Left colon (tissue), 2 donors: Measurements from ENCODE around the gene KCNG2. TPM values are rescaled to one million over a fixed set of nuclear protein-coding genes. Genes with fewer than 3 reads are reported as not detected.
"Not testable (repeated sequence)": the region's sequence is repeated elsewhere in the genome, so short reads cannot be mapped to it uniquely, and the experiment has no call there.

Source experiments
- ATAC-seq: fragments of 200-7000 bp; cut with Tn5 transposase; one replicate; pipeline ENCODE4 v1.9.1; 2020; ENCODE audit warnings: mild to moderate bottlenecking, moderate library complexity
- DNase-seq, 2 donors: peaks; one replicate each; pipeline ENCODE4 v3.0.0-alpha.2; 2020
- intact Hi-C, 2 donors: fragments of 100-400 bp; cut with DNase I in 1 of 2; cut with micrococcal nuclease in 1 of 2; formaldehyde crosslinking; loops; one replicate each; pipeline versions ENCODE4 v1.11.2 to v1.14.0; 2022; cut with DNase I, micrococcal nuclease
- total RNA-seq, 2 donors: library from RNA; stranded (reverse); fragmentation: NEBNext Ultra II Directional; extraction: Animal tissue kit (Norgen Biotek cat#: 25700); gene quantifications; one replicate each; pipeline ENCODE4 v1.2.1, GENCODE V29; 2021
- donor health status: DM: no; HTN: no; CAD: no.
- donor health status: DM: yes; HTN: yes; CAD: no.

The KCNG2 gene
- total RNA-seq, 2 donors from 2014 or later = not detected

DNA sequence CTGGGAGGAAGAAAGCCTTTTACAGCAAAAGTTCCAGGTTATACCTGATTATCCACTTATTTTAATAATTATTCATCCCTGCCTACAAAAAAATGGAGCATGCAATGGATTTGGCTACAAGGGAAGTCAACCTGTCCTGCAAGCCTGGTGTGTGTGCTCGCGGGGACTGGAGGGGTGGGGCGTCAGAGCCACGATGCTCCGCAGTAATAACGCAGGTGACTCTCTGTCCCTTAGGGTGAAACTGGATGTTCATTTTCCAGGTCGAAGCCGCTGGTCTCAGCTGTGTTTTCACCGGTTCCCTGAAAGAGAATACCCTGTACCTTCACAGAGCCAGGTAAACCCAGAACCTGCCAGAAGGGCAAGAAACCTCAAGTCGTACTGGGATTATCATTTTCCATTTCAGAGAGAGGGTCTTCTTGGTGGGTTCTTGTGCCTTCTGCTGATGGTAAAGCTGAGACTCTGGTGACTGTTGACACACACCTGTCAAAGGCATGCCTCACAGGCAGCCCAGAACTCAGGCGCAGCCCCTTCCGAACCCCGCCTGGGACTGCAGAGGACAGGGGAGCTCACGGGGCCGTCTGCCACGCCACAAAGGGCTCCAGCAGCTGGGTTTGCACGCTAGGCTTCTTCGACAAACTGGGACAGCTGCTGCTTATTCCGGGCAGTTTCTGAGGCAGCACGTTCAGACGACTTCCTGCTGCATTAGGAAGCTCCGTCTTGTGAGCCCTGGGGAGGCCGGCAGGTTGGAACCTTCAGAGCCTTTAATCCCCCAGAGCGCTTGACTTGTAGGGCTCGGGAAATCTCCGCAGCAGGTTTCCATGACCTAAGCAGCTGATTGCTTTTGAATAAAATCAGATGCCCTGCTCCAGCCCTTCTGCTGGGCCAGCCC lies 58.6 kb downstream of the KCNG2 start:
- intact Hi-C loops = no loop called here
- ATAC-seq (no peak), DNase-seq (no peak)

GRCh38 chr18:79857082-79857671 lies 59.4 kb downstream of the KCNG2 start:
- intact Hi-C loops = no loop called here
- ATAC-seq = no peak
- DNase-seq = no peak

DNA sequence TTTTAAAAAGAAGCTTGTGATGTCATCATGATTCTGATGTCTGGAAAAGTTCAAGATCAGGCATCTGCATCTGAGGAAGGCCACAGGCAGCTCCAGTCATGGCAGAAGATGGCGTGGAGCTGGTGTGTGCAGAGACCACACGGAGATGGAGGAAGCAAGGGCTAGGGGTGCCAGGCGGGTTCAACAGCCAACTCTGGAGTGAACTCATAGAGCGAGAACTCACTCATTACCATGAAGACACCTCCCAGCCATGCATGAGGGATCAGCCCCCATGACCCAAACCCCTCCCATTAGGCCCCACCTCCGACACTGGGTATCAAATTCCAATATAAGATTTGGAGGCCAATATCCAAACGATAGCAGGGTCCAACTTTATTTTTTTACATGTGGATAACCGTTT lies 61.6 kb downstream of the KCNG2 start:
- ATAC-seq = no peak
- DNase-seq = no peak
- intact Hi-C loops = no loop called here

GRCh38 chr18:79861687-79862086 lies 63.9 kb downstream of the KCNG2 start:
- DNase-seq = no peak
- intact Hi-C loops = no loop called here
- ATAC-seq = no peak

- intact Hi-C loops = no loop called here
- DNase-seq = no peak
- ATAC-seq = no peak
These were observed 64.8 kb downstream of the KCNG2 start for GRCh38 chr18:79862562-79862961.

- DNase-seq = no peak
These were observed 65.6 kb downstream of the KCNG2 start for GRCh38 chr18:79863161-79864005.

DNA sequence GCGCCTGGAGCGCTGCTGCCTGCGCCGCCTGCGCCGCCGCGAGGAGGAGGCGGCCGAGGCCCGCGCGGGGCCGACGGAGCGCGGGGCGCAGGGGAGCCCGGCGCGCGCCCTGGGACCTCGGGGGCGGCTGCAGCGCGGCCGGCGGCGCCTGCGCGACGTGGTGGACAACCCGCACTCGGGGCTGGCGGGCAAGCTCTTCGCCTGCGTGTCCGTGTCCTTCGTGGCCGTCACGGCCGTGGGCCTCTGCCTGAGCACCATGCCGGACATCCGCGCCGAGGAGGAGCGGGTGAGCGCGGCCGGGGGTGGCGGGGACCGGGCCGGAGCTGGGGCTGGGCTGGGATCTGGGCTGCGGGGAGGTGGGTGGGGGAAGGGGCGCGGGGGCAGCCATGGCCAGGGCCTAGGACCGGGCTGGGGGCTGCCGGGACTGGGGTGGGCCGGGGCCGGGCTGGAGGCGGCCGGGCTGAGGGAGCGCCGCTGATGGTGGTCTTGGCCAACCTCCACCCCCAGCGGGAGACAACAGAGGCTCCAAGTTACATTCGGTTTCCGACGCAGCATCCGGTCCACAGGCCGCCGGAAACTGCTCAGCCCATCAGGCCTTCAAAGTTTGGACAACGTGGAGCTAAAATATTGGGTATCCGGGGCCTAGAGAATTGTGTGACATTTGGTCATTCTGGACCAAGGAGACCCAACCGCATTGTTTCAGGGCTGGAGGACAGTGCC lies 66.4 kb downstream of the KCNG2 start:
- intact Hi-C loops = no loop called here
- no peak for DNase-seq
- no peak for ATAC-seq

More at GRCh38 chr18:79863161-79864005, 65.6 kb downstream of the KCNG2 start:
- intact Hi-C loops = no loop called here
- no peak for ATAC-seq

- ATAC-seq, DNase-seq, intact Hi-C loops: not testable (repeated sequence)
These were observed 67.2 kb downstream of the KCNG2 start for GRCh38 chr18:79864955-79865354.

GRCh38 chr18:79865951-79866350 lies 68.2 kb downstream of the KCNG2 start:
- ATAC-seq, intact Hi-C loops, DNase-seq: not testable (repeated sequence)

GRCh38 chr18:79866889-79867574 lies 69.3 kb downstream of the KCNG2 start:
- DNase-seq (no peak), ATAC-seq (no peak)
- intact Hi-C loops = no loop called here

GRCh38 chr18:79867666-79868065 lies 69.9 kb downstream of the KCNG2 start:
- no peak for ATAC-seq
- intact Hi-C loops = no loop called here
- DNase-seq = no peak

- DNase-seq = no peak
- intact Hi-C loops = no loop called here
- no peak for ATAC-seq
These were observed 70.5 kb downstream of the KCNG2 start for GRCh38 chr18:79868168-79868784.

- intact Hi-C loops = no loop called here
- DNase-seq (no peak), ATAC-seq (no peak)
These were observed 71.2 kb downstream of the KCNG2 start for GRCh38 chr18:79868811-79869541.

- ATAC-seq (no peak), DNase-seq (no peak)
- intact Hi-C loops = no loop called here
These were observed 72.0 kb downstream of the KCNG2 start for GRCh38 chr18:79869591-79870300.

GRCh38 chr18:79870301-79871025 lies 72.7 kb downstream of the KCNG2 start:
- no peak for ATAC-seq
- no peak for DNase-seq
- intact Hi-C loops = no loop called here

GRCh38 chr18:79871026-79871390 lies 73.3 kb downstream of the KCNG2 start:
- intact Hi-C loops = no loop called here
- ATAC-seq = no peak
- no peak for DNase-seq
